GM12878 (cell line): ENCODE data around the gene MCCD1. TPM values are rescaled to one million over a fixed set of nuclear protein-coding genes. Genes with fewer than 3 reads are reported as not detected.
A peak's percentile ranks its signal among the peaks of the same experiment; 100 is the strongest.

Source experiments
- ATAC-seq: fragments of 200-7000 bp; cut with Tn5 transposase; 3 replicates; pipeline ENCODE4 v1.9.1; 2020; ENCODE audit warnings: mild to moderate bottlenecking, moderate library complexity
- BruUV-seq: library from RNA; stranded (reverse); fragments of 400-500 nt; replicated peaks from 2 replicates; lab custom pipeline; 2021; lab: Mats Ljungman, UMichigan
- CTCF ChIA-PET: fragments of 300-600 bp; sonication (Branson Sonifier 250); formaldehyde crosslinking; extraction: SDS; loops from one replicate; lab custom pipeline; 2021; ENCODE audit warnings: inconsistent platforms; lab: Yijun Ruan, JAX
- POLR2A ChIA-PET: fragments of 350-600 bp; formaldehyde crosslinking; extraction: SDS; loops from one replicate; lab custom pipeline; 2021; ENCODE audit warnings: inconsistent platforms; lab: Charles Lee
- RAD21 ChIA-PET: fragments of 300-600 bp; sonication (Branson Sonifier 250); formaldehyde crosslinking; loops from one replicate; lab custom pipeline; 2023; ENCODE audit warnings: antibody characterized with exemption; ENCODE audit not compliant: unreplicated experiment; lab: Charles Lee
- SMC1A ChIA-PET: fragments of 300-600 bp; sonication (Branson Sonifier 250); formaldehyde crosslinking; loops from one replicate; lab custom pipeline; 2023; ENCODE audit not compliant: unreplicated experiment, uncharacterized antibody; lab: Charles Lee
- DNase-seq: peaks from one replicate; pipeline ENCODE4 v3.0.0-alpha.2; 2011; ENCODE audit warnings: low read depth, low spot score
- FAIRE-seq: peaks from 3 replicates; lab custom pipeline; 2011; peaks lifted over from hg19 to GRCh38; lab: Jason Lieb, UNC
- H2AFZ ChIP-seq: 2 replicates; pipeline ENCODE4 v1.6.0; 2011; ENCODE audit warnings: low read depth, low read length, control low read depth; ENCODE audit not compliant: control insufficient read depth
- H3K27ac ChIP-seq: 2 replicates; pipeline ENCODE4 v1.5.1; 2011; ENCODE audit warnings: control low read depth; ENCODE audit not compliant: control insufficient read depth, insufficient read depth
- H3K27me3 ChIP-seq, 2 experiments: replicated peaks in 1 of 2; 2 replicates each; pipeline versions ENCODE4 v1.6.0 to v1.6.1; 2011; ENCODE audit warnings: low read length in 1 of 2; ENCODE audit not compliant: control insufficient read depth in 2 of 2, insufficient read depth in 2 of 2
- H3K36me3 ChIP-seq, 2 experiments: 2 replicates each; pipeline ENCODE4 v1.5.1; 2011; ENCODE audit warnings: low read length in 1 of 2; ENCODE audit not compliant: control insufficient read depth in 2 of 2, insufficient read depth in 2 of 2
- H3K4me1 ChIP-seq: 2 replicates; pipeline ENCODE4 v1.6.1; 2011; ENCODE audit warnings: mild to moderate bottlenecking, low read length, moderate library complexity, mixed read lengths; ENCODE audit not compliant: control insufficient read depth, insufficient read depth
- H3K4me2 ChIP-seq: 2 replicates; pipeline ENCODE4 v1.6.0; 2011; ENCODE audit warnings: control low read depth; ENCODE audit not compliant: control insufficient read depth, insufficient read depth
- H3K4me3 ChIP-seq: fragments of 200-600 bp; sonication (generic); 2 replicates; pipeline ENCODE4 v1.5.1; 2016
- H3K79me2 ChIP-seq: 2 replicates; pipeline ENCODE4 v1.6.0; 2011; ENCODE audit warnings: low read length; ENCODE audit not compliant: control insufficient read depth, insufficient read depth
- H3K9ac ChIP-seq: 2 replicates; pipeline ENCODE4 v1.8.0; 2011; ENCODE audit warnings: low read length, control low read depth, mixed read lengths; ENCODE audit not compliant: control insufficient read depth, insufficient read depth
- H3K9me3 ChIP-seq: replicated peaks from 3 replicates; pipeline ENCODE4 v1.5.1; 2011; ENCODE audit warnings: mild to moderate bottlenecking, low read length; ENCODE audit not compliant: control insufficient read depth, insufficient read depth
- H4K20me1 ChIP-seq: 2 replicates; pipeline ENCODE4 v1.6.0; 2011; ENCODE audit not compliant: control insufficient read depth, insufficient read depth
- ATF7 ChIP-seq: fragments of 450-650 bp; IDR thresholded peaks from 2 replicates; pipeline ENCODE4 v1.6.1; 2016; ENCODE audit warnings: low read depth, mild to moderate bottlenecking
- CBX5 ChIP-seq: sonication (generic); IDR thresholded peaks from 2 replicates; pipeline ENCODE4 v1.6.1; 2016; ENCODE audit warnings: low read depth, moderate library complexity, mild to moderate bottlenecking, inconsistent platforms
- CREM ChIP-seq: IDR thresholded peaks from 2 replicates; pipeline ENCODE4 v1.6.1; 2014; ENCODE audit warnings: antibody characterized with exemption, low read depth
- EP300 ChIP-seq, 2 experiments: fragments of 150-350 bp in 1 of 2; IDR thresholded peaks; 2 replicates each; pipeline ENCODE4 v1.6.1; 2011 to 2012; ENCODE audit warnings: low read depth in 2 of 2, low read length in 2 of 2, borderline replicate concordance in 1 of 2, improper control_type of control experiment in 1 of 2, inconsistent platforms in 1 of 2; ENCODE audit not compliant: control insufficient read depth in 1 of 2
- ESRRA ChIP-seq: IDR thresholded peaks from 2 replicates; pipeline ENCODE4 v1.6.1; 2012; ENCODE audit warnings: mild to moderate bottlenecking, low read length, improper control_type of control experiment
- GATAD2B ChIP-seq: fragments of 450-650 bp; conservative IDR thresholded peaks from 2 replicates; pipeline ENCODE4 v1.6.1; 2017; ENCODE audit warnings: low read depth, mild to moderate bottlenecking, moderate library complexity
- KLF5 ChIP-seq: fragments of 450-650 bp; IDR thresholded peaks from 2 replicates; pipeline ENCODE4 v1.6.1; 2014; ENCODE audit warnings: mild to moderate bottlenecking; ENCODE audit not compliant: partially characterized antibody
- NBN ChIP-seq: fragments of 450-650 bp; IDR thresholded peaks from 2 replicates; pipeline ENCODE4 v1.6.1; 2016
- PAX8 ChIP-seq: fragments of 450-650 bp; IDR thresholded peaks from 2 replicates; pipeline ENCODE4 v1.6.1; 2017; ENCODE audit warnings: mild to moderate bottlenecking, moderate library complexity
- SIN3A ChIP-seq: IDR thresholded peaks from 2 replicates; pipeline ENCODE4 v1.6.1; 2012; ENCODE audit warnings: low read depth, low read length, improper control_type of control experiment
- SMARCA5 ChIP-seq: fragments of 450-650 bp; IDR thresholded peaks from 2 replicates; pipeline ENCODE4 v1.6.1; 2017; ENCODE audit warnings: mild to moderate bottlenecking
- SMC3 ChIP-seq: IDR thresholded peaks from 2 replicates; pipeline ENCODE4 v1.6.1; 2011; ENCODE audit warnings: low read length, improper control_type of control experiment, borderline replicate concordance
- SRF ChIP-seq, 2 experiments: IDR thresholded peaks; 2 replicates each; pipeline ENCODE4 v1.6.1; 2011; ENCODE audit warnings: low read depth in 2 of 2, low read length in 2 of 2, mild to moderate bottlenecking in 1 of 2, moderate library complexity in 1 of 2
- STAT3 ChIP-seq: IDR thresholded peaks from 2 replicates; pipeline ENCODE4 v1.6.1; 2011; ENCODE audit warnings: low read depth, low read length, improper control_type of control experiment
- TARDBP ChIP-seq: IDR thresholded peaks from 2 replicates; pipeline ENCODE4 v1.6.1; 2016; ENCODE audit warnings: borderline replicate concordance
- TCF12 ChIP-seq: IDR thresholded peaks from 2 replicates; pipeline ENCODE4 v1.6.1; 2011; ENCODE audit warnings: low read depth, mild to moderate bottlenecking, low read length
- TCF3 ChIP-seq: IDR thresholded peaks from 2 replicates; pipeline ENCODE4 v1.6.1; 2012; ENCODE audit warnings: low read depth, mild to moderate bottlenecking, low read length, borderline replicate concordance; ENCODE audit not compliant: insufficient read depth
- TCF7 ChIP-seq: IDR thresholded peaks from 2 replicates; pipeline ENCODE4 v1.6.1; 2014; ENCODE audit warnings: antibody characterized with exemption, borderline replicate concordance
- ZBTB11 ChIP-seq: fragments of 450-650 bp; formaldehyde crosslinking; IDR thresholded peaks from 2 replicates; pipeline ENCODE4 v1.5.0; 2022; ENCODE audit warnings: mild to moderate bottlenecking, missing genetic modification characterization
- ZNF384 ChIP-seq: IDR thresholded peaks from 2 replicates; pipeline ENCODE4 v1.6.1; 2012; ENCODE audit warnings: low read depth, mild to moderate bottlenecking, low read length, improper control_type of control experiment, borderline replicate concordance
- WGBS: methylation state at CpG from one replicate; pipeline ENCODE4 v1.1.6; 2016; ENCODE audit warnings: low lambda C conversion rate; ENCODE audit not compliant: insufficient replicate concordance, insufficient coverage; ENCODE audit errors: missing lambda C conversion rate; 5-methylcytosine and 5-hydroxymethylcytosine counted together
- in situ Hi-C: fragments of 300-500 bp; cut with MboI; formaldehyde crosslinking; loops from 9 replicates; pipeline ENCODE4 v1.14.3; 2018; ENCODE audit warnings: mixed read lengths
- intact Hi-C: fragments of 100-400 bp; cut with micrococcal nuclease; formaldehyde crosslinking; loops from one replicate; pipeline ENCODE4 v1.14.2; 2022; ENCODE audit not compliant: unreplicated experiment
- polyA plus RNA-seq, 11 experiments: library from polyadenylated mRNA; depleted of rRNA in 4 of 11; unstranded in 6 of 11; stranded (reverse) in 5 of 11; fragments of >200 nt; fragmentation: Nextera tagmentation in 4 of 11; fragmentation: Illumina TruSeq in 1 of 11; extraction: Ambion mirVana in 4 of 11; extraction: Trizol in 1 of 11; gene quantifications; 1 replicate in 1 of 11; 2 replicates in 10 of 11; pipeline versions ENCODE4 v1.2.1 to v1.2.3, GENCODE V29; 2011 to 2016; ENCODE audit warnings: inconsistent platforms in 2 of 11, missing spikeins in 2 of 11, low read depth in 1 of 11
- total RNA-seq, 4 experiments: library from RNA; depleted of rRNA in 3 of 4; stranded (reverse); fragments of >200 nt in 3 of 4; fragmentation: Illumina TruSeq in 1 of 4; extraction: Trizol in 1 of 4; gene quantifications; 2 replicates each; pipeline versions ENCODE4 v1.2.1 to v1.2.3, GENCODE V29; 2013 to 2021

Gene MCCD1
- total and polyA plus RNA-seq, 10 of the 15 experiments (the other 5 are each of a cell fraction or from before 2014, with no cell fraction given) = not detected

- TF ChIP-seq ZNF384 (peak; percentile 16; the same call in 1 of the 2 replicates), ATF7 (peak; percentile 63), TCF12 (peak; percentile 43; the same call in 1 of the 2 replicates), GATAD2B (0 out of 2 replicates have a peak, but pooled peaks have one; percentile 20), STAT3 (no peak), CBX5 (no peak), CREM (peak; percentile 71; the same call in 1 of the 2 replicates), NBN (peak; percentile 78; the same call in 1 of the 2 replicates)
Observed at GRCh38 chr6:31567531-31568370, 39.0 kb downstream of the MCCD1 start (continued).

GRCh38 chr6:31568537-31568961 lies 39.8 kb downstream of the MCCD1 start:
- H3K9ac ChIP-seq = peak overlapping the region; percentile 52; the same call in 1 of the 2 replicates
- DNase-seq (peak; percentile 94), ATAC-seq (peak; percentile 77), FAIRE-seq (peak; percentile 96)
- peak overlapping the region; percentile 41; the same call in 1 of the 2 replicates for H3K4me3 ChIP-seq
- H3K27me3 ChIP-seq = no peaks in the 10 kb centered on the region
- in situ Hi-C loops = loop anchor here (25.0 kb wide), 2 partner anchors 1044 to 1394 kb away; partner anchors contain the start of genes BRD2 and HLA-DMA
- peak overlapping the region; percentile 90 for H3K27ac ChIP-seq
- no peak overlapping the region for H2AFZ ChIP-seq
- H3K36me3 ChIP-seq = no peaks in the 10 kb centered on the region
- WGBS = 0% methylated on average over 3 of the region's 3 CpGs
- RAD21 ChIA-PET = interaction anchor here (0.9 to 5.5 kb wide), 9 partner anchors 8 to 294 kb away, joined by 3 to 62 read pairs (median 7); partner anchors contain the start of genes LTB and NEU1
- H4K20me1 ChIP-seq = no peaks in the 10 kb centered on the region
- H3K4me1 ChIP-seq = peaks cover 64% of the 10 kb centered on the region
- CTCF ChIA-PET = interaction anchor here (3.2 to 34.8 kb wide), 3 partner anchors 10 to 19 kb away, joined by 34 to 2098 read pairs (median 38); partner anchors contain the start of genes LST1, LTB, NCR3 and TNF
- SMC1A ChIA-PET = interaction anchor here (1.0 to 45.5 kb wide), 4 partner anchors 14 to 76 kb away, joined by 3 to 1989 read pairs (median 996); partner anchors contain the start of genes ATP6V1G2, DDX39B, LST1 and LTA
- POLR2A ChIA-PET = interaction anchor here (0.5 to 15.1 kb wide), 12 partner anchors 8 to 267 kb away, joined by 3 to 222 read pairs (median 6); partner anchors contain the start of genes ATP6V1G2, LST1, LTB and NCR3
- peak overlapping the region; percentile 82 for H3K4me2 ChIP-seq
- intact Hi-C loops = loop anchor here (1.0 kb wide), 1 partner anchor 8 kb away; no protein-coding TSS in a partner anchor
- no peaks in the 10 kb centered on the region for H3K9me3 ChIP-seq
- BruUV-seq = no TSS peak
- H3K79me2 ChIP-seq = peaks cover 27% of the 10 kb centered on the region
- TF ChIP-seq SMC3 (no peak), KLF5 (no peak), CBX5 (no peak), ESRRA (no peak), TCF3 (no peak), ZBTB11 (CRISPR knock-in tag) (no peak), TCF7 (peak; percentile 66; the same call in 1 of the 2 replicates), EP300 (IDR thresholded peaks at IDR 0.05; ENCODE audit: borderline replicate concordance in 1 of 2, control insufficient read depth in 1 of 2, low read depth in 2 of 2, low read length in 2 of 2) (peak; percentile 54 to 69; a peak in 2 of 4 replicates), PAX8 (no peak), SMARCA5 (no peak), SIN3A (no peak), SRF (IDR thresholded peaks at IDR 0.05; ENCODE audit: low read depth in 2 of 2, low read length in 2 of 2) (peak in 1 of 2 experiments; percentile 12; a peak in 1 of 4 replicates), TARDBP (no peak)
